Upper lobe of left lung (tissue), 4 donors: Measurements from ENCODE around the gene ASCC2.

ENCODE experiments used
- CTCF ChIP-seq, 6 experiments: fragments of 450-650 bp in 4 of 6; fragments of 200-600 bp in 2 of 6; sonication (generic) in 2 of 6; IDR thresholded peaks; one replicate each; pipeline ENCODE4 v1.5.1; 2016 to 2019; ENCODE audit warnings: antibody characterized with exemption in 6 of 6
- POLR2A ChIP-seq, 4 donors: fragments of 450-650 bp; IDR thresholded peaks; one replicate each; pipeline ENCODE4 v1.5.1; 2016 to 2017; ENCODE audit warnings: antibody characterized with exemption in 4 of 4, mild to moderate bottlenecking in 2 of 4
- POLR2AphosphoS5 ChIP-seq, 2 donors: sonication (generic); formaldehyde crosslinking; IDR thresholded peaks; one replicate each; pipeline ENCODE4 v1.5.1; 2017; ENCODE audit warnings: antibody characterized with exemption in 2 of 2

GRCh38 chr22:29787371-29787980 lies 50.6 kb downstream of the ASCC2 start:
- TF ChIP-seq CTCF (IDR thresholded peaks at IDR 0.05) (no peak), POLR2A (IDR thresholded peaks at IDR 0.05) (no peak), POLR2AphosphoS5 (IDR thresholded peaks at IDR 0.05) (no peak)
